ENCODE measurements around the gene MAD1L1. TPM values are rescaled to one million over a fixed set of nuclear protein-coding genes. Genes with fewer than 3 reads are reported as not detected.

The MAD1L1 gene
- total RNA-seq, 1 donor from 2014 or later, result 57.4 TPM

DNA sequence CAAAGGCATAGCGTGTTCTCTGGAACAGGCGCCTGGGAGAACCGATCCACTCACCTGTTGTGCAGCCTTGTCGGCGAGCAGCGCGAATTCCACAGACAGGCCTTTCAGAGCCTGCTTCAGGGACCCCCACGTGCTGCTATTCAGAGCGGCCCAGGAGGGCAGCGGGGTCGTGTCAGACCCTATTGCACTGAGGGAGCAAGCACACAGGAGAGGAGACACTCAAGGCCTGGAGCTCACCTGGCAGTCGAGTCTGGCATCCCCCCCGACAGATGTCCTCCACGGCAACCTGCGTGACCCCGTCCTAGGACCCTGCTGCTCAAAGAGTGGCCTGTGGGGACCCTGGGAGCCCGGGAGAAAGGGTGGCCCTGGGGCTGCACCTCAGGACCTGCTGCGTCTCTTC lies 30.4 kb upstream of the MAD1L1 start:
- Histone ChIP-seq H3K4me3 (ENCODE audit: low read depth, low read length) (no peak overlapping the region), H3K36me3 (ENCODE audit: control insufficient read depth, insufficient read depth, low read length) (peaks cover 4% of the 10 kb centered on the region), H3K27me3 (ENCODE audit: control insufficient read depth, insufficient read depth, low read length) (no peaks in the 10 kb centered on the region)
- no peak for DNase-seq (ENCODE audit: low read depth)
- FAIRE-seq, result no peak
- TF ChIP-seq, protein P1, sequence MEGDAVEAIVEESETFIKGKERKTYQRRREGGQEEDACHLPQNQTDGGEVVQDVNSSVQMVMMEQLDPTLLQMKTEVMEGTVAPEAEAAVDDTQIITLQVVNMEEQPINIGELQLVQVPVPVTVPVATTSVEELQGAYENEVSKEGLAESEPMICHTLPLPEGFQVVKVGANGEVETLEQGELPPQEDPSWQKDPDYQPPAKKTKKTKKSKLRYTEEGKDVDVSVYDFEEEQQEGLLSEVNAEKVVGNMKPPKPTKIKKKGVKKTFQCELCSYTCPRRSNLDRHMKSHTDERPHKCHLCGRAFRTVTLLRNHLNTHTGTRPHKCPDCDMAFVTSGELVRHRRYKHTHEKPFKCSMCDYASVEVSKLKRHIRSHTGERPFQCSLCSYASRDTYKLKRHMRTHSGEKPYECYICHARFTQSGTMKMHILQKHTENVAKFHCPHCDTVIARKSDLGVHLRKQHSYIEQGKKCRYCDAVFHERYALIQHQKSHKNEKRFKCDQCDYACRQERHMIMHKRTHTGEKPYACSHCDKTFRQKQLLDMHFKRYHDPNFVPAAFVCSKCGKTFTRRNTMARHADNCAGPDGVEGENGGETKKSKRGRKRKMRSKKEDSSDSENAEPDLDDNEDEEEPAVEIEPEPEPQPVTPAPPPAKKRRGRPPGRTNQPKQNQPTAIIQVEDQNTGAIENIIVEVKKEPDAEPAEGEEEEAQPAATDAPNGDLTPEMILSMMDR (IDR thresholded peaks at IDR 0.05; ENCODE audit: insufficient read depth, low read length, severe bottlenecking), result no peak

- Histone ChIP-seq H3K36me3 (ENCODE audit: control insufficient read depth, insufficient read depth, low read length) (peaks cover 6% of the 10 kb centered on the region), H3K27me3 (ENCODE audit: control insufficient read depth, insufficient read depth, low read length) (no peaks in the 10 kb centered on the region), H3K4me3 (ENCODE audit: low read depth, low read length) (no peak overlapping the region)
- TF ChIP-seq, protein P1 (IDR thresholded peaks at IDR 0.05; ENCODE audit: insufficient read depth, low read length, severe bottlenecking), result no peak
- FAIRE-seq (no peak), DNase-seq (ENCODE audit: low read depth) (no peak)
These were observed 28.9 kb upstream of the MAD1L1 start for GRCh38 chr7:2261611-2262010.

DNA sequence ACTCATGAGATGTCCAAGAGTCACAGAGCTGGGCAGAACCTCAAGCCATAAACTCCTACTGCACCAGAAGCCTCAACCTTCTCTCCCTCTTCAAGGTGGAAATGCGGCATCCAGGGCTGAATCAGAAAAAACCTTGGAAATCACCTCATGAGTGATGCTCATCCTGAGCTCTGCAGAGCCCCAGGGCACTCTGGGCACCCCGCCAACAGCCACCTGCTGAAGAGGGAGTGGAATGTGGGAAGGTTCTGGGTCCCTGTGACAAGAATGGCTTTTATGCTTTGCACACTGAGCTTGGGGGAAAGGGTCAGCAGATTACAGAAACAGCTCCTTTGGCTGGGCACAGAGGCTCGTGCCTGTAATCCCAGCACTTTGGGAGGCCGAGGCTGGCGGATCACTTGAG lies 28.1 kb upstream of the MAD1L1 start:
- DNase-seq (ENCODE audit: low read depth), result peak; percentile 83
- peaks cover 6% of the 10 kb centered on the region for H3K36me3 ChIP-seq (ENCODE audit: control insufficient read depth, insufficient read depth, low read length)
- H3K27me3 ChIP-seq (ENCODE audit: control insufficient read depth, insufficient read depth, low read length), result no peaks in the 10 kb centered on the region
- no peak overlapping the region for H3K4me3 ChIP-seq (ENCODE audit: low read depth, low read length)
- FAIRE-seq, result no peak
- TF ChIP-seq, protein P1 (IDR thresholded peaks at IDR 0.05; ENCODE audit: insufficient read depth, low read length, severe bottlenecking), result no peak

DNA sequence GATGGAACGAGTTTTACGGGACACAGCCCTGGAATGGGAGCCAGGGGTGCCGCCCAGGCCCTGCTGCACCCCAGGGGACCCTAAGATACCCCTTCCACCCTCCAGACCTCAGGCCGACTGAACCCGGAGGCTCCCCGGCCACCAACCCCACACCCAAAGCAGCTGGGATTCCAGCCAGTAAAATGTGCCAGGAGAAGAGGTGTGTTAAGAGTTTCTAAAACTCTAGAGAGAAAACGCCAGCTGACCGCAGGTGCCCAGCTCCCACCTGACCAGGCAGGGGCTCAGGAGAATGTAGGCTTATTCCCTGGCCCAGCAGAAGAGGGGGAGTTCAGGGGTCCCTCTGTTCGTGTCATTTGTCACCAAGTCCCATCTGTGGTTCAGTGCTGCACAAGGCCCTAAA lies 26.7 kb upstream of the MAD1L1 start:
- peaks cover 6% of the 10 kb centered on the region for H3K36me3 ChIP-seq (ENCODE audit: control insufficient read depth, insufficient read depth, low read length)

DNA sequence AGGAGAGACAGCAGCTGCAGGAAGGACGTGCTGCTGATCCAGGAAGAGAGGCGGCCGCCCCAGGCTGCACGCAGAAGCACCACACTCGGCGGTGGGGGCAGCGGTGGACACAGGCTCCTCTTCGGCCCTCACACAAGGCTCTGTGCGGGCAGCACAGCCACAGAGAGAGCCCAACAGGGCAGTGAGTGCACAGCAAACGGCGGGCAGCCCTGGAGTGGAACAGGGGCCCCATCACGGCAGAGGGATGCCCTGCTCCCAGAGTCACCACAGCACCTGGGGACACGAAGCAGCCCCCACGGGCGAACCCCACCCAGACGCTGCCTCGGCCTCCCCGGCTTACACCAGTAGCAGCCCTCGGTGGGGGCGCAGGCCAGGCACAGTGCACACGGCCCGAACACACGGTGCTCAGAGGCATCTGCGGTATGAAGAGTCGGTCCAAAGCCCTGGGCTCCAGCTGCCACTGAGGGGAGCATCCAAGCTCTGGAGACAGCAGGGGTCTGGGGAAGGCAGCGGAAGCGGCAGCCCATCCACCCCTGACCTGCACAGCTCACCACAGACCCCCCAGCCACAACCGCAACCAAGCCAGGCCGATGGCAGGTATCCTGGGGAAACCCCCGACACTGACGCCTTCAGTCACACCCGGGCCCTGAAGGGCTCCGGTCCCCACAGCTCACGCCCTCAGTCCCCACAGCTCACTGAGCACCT lies 26.1 kb upstream of the MAD1L1 start:
- DNase-seq (ENCODE audit: low read depth), result no peak
- no peak for FAIRE-seq
- Histone ChIP-seq H3K27me3 (ENCODE audit: control insufficient read depth, insufficient read depth, low read length) (no peaks in the 10 kb centered on the region), H3K4me3 (ENCODE audit: low read depth, low read length) (no peak overlapping the region), H3K36me3 (ENCODE audit: control insufficient read depth, insufficient read depth, low read length) (peaks cover 4% of the 10 kb centered on the region)
- TF ChIP-seq, protein P1 (IDR thresholded peaks at IDR 0.05; ENCODE audit: insufficient read depth, low read length, severe bottlenecking), result no peak

More for the DNA sequence above, 26.7 kb upstream of the MAD1L1 start:
- Histone ChIP-seq H3K4me3 (ENCODE audit: low read depth, low read length) (no peak overlapping the region), H3K27me3 (ENCODE audit: control insufficient read depth, insufficient read depth, low read length) (no peaks in the 10 kb centered on the region)
- DNase-seq (ENCODE audit: low read depth), result no peak
- FAIRE-seq, result no peak
- TF ChIP-seq, protein P1 (IDR thresholded peaks at IDR 0.05; ENCODE audit: insufficient read depth, low read length, severe bottlenecking), result no peak

- TF ChIP-seq, protein P1 (IDR thresholded peaks at IDR 0.05; ENCODE audit: insufficient read depth, low read length, severe bottlenecking), result no peak
- Histone ChIP-seq H3K36me3 (ENCODE audit: control insufficient read depth, insufficient read depth, low read length) (peaks cover 2% of the 10 kb centered on the region), H3K27me3 (ENCODE audit: control insufficient read depth, insufficient read depth, low read length) (no peaks in the 10 kb centered on the region), H3K4me3 (ENCODE audit: low read depth, low read length) (no peak overlapping the region)
- no peak for FAIRE-seq
- DNase-seq (ENCODE audit: low read depth), result no peak
These were observed 24.9 kb upstream of the MAD1L1 start for GRCh38 chr7:2257651-2258050.

Measured in bronchial epithelial cell (primary cell).